K562 (cell line): ENCODE data around the gene CLIC2. TPM values are rescaled to one million over a fixed set of nuclear protein-coding genes. Genes with fewer than 3 reads are reported as not detected.

ENCODE experiments used
- KLF13 ChIP-seq: fragments of 450-650 bp; IDR thresholded peaks from 2 replicates; pipeline ENCODE4 v1.6.1; 2016; ENCODE audit warnings: missing genetic modification characterization, low read depth, mild to moderate bottlenecking, missing compliant biosample characterization, moderate library complexity, borderline replicate concordance
- RAD21 ChIP-seq, 2 experiments: fragments of 250-450 bp in 1 of 2; fragments of 450-650 bp in 1 of 2; sonication (Bioruptor Pico) in 1 of 2; formaldehyde crosslinking in 1 of 2; IDR thresholded peaks in 1 of 2; conservative IDR thresholded peaks in 1 of 2; 2 replicates each; pipeline versions ENCODE4 v1.4.0 to v1.8.0; 2020 to 2022; ENCODE audit warnings: mild to moderate bottlenecking in 2 of 2, moderate library complexity in 1 of 2
- RNF2 ChIP-seq: sonication (generic); IDR thresholded peaks from 2 replicates; pipeline ENCODE4 v1.6.1; 2016
- SMARCE1 ChIP-seq: fragments of 450-650 bp; IDR thresholded peaks from 2 replicates; pipeline ENCODE4 v1.7.1; 2016; ENCODE audit warnings: mild to moderate bottlenecking
- TBP ChIP-seq: optimal IDR thresholded peaks from 2 replicates; pipeline ENCODE3; 2011; ENCODE audit warnings: low read depth, low read length, improper control_type of control experiment
- TFAM ChIP-seq: fragments of 250-450 bp; sonication (Bioruptor Pico); conservative IDR thresholded peaks from 2 replicates; pipeline ENCODE4 v1.5.0; 2021; ENCODE audit warnings: mild to moderate bottlenecking, moderate library complexity
- TRIM24 ChIP-seq, 2 experiments: fragments of 450-650 bp; IDR thresholded peaks; 2 replicates each; pipeline ENCODE4 v1.6.1; 2016
- ZFP1 ChIP-seq: fragments of 450-650 bp; formaldehyde crosslinking; IDR thresholded peaks from 2 replicates; pipeline ENCODE4 v1.4.0; 2020; ENCODE audit warnings: mild to moderate bottlenecking, mixed read lengths
- ZNF76 ChIP-seq: fragments of 250-450 bp; sonication (Bioruptor Pico); IDR thresholded peaks from 2 replicates; pipeline ENCODE4 v1.4.0; 2020; ENCODE audit warnings: mild to moderate bottlenecking, moderate library complexity, borderline replicate concordance
- polyA plus RNA-seq, 8 experiments: library from polyadenylated mRNA; depleted of rRNA in 4 of 8; stranded (reverse) in 5 of 8; unstranded in 3 of 8; fragments of >200 nt; fragmentation: Nextera tagmentation in 2 of 8; fragmentation: Illumina TruSeq in 1 of 8; extraction: Ambion mirVana in 2 of 8; extraction: Trizol in 1 of 8; gene quantifications; 2 replicates each; pipeline versions ENCODE4 v1.2.1 to v1.2.3, GENCODE V29; 2011 to 2014; ENCODE audit warnings: inconsistent platforms in 1 of 8, missing spikeins in 1 of 8
- total RNA-seq, 7 experiments: library from RNA; depleted of rRNA in 6 of 7; stranded (reverse); fragments of >200 nt in 6 of 7; fragmentation: Illumina TruSeq in 2 of 7; extraction: Trizol in 2 of 7; gene quantifications; 2 replicates each; pipeline versions ENCODE4 v1.2.1 to v1.2.3, GENCODE V29; 2011 to 2021; ENCODE audit warnings: low replicate concordance in 1 of 7
- TF ChIP-seq, protein P1 (sequence below): sonication (generic); formaldehyde crosslinking; IDR thresholded peaks from 2 replicates; pipeline ENCODE4 v1.8.0; 2022; ENCODE audit warnings: mild to moderate bottlenecking, missing genetic modification reagents
- TF ChIP-seq, protein P2 (sequence below): IDR thresholded peaks from 2 replicates; pipeline ENCODE4 v1.6.1; 2012; ENCODE audit warnings: low read depth, low read length, improper control_type of control experiment, borderline replicate concordance
- TF ChIP-seq, protein P3 (sequence below), 2 experiments: fragments of 200-800 bp in 1 of 2; sonication (Bioruptor generic) in 1 of 2; sonication (generic) in 1 of 2; formaldehyde crosslinking in 1 of 2; IDR thresholded peaks in 1 of 2; conservative IDR thresholded peaks in 1 of 2; 2 replicates each; pipeline versions ENCODE4 v1.5.0 to v1.6.1; 2016 to 2020; ENCODE audit warnings: missing compliant biosample characterization in 1 of 2, missing genetic modification characterization in 1 of 2, missing genetic modification reagents in 1 of 2
- TF ChIP-seq, protein P4 (sequence below): fragments of 250-450 bp; sonication (Bioruptor Pico); IDR thresholded peaks from 2 replicates; pipeline ENCODE4 v1.4.0; 2020; ENCODE audit warnings: mild to moderate bottlenecking, moderate library complexity, borderline replicate concordance
- TF ChIP-seq, protein P5 (sequence below): sonication (generic); formaldehyde crosslinking; IDR thresholded peaks from 2 replicates; pipeline ENCODE4 v1.8.0; 2022; ENCODE audit warnings: missing genetic modification reagents, mild to moderate bottlenecking, moderate library complexity, borderline replicate concordance

The CLIC2 gene
- total and polyA plus RNA-seq, 9 of the 15 experiments (the other 6 are each of a cell fraction or from before 2014, with no cell fraction given): 37.0 to 83.7 (median 74.7) TPM

DNA sequence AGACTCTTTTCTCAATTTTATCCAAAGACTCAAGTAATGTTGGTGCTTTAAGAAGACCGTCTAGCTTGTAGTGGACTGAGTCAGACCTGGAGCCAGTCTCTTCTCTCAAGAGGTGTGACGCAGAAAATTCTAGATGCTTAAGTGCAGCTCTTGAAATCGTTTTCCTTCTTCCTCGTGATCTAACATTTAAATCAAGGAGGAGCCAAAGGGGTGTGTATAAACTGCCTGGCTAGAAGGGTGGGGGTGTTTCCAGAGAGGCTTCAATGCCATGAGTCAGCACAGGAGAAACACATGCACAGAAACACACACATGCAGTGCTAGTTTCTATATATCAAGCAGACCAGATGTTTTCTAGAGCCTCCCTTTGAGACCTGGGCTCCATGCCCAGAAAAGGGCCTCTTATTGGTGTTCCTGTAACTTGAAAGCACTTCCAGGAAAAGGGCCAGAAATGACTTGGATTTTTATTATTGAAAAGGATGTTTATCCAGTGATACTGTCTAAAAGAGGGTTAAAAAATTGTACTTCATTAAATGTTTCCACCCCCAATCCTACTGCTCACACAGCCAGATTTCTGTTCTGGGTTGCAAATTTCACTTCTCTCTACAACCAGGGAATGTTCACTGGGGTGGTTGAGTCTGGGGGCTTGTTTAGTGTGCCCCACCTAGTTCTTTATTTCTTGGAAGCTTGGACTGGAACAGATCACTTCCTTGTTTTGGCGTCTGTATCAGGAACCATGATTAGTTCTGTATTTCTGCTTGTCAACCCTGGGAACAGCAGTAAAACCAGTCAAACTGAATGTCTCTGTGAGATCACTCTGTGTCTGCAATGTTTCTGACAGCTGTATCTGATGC is at the start of gene CLIC2 (continued):
- TF ChIP-seq, protein P1, sequence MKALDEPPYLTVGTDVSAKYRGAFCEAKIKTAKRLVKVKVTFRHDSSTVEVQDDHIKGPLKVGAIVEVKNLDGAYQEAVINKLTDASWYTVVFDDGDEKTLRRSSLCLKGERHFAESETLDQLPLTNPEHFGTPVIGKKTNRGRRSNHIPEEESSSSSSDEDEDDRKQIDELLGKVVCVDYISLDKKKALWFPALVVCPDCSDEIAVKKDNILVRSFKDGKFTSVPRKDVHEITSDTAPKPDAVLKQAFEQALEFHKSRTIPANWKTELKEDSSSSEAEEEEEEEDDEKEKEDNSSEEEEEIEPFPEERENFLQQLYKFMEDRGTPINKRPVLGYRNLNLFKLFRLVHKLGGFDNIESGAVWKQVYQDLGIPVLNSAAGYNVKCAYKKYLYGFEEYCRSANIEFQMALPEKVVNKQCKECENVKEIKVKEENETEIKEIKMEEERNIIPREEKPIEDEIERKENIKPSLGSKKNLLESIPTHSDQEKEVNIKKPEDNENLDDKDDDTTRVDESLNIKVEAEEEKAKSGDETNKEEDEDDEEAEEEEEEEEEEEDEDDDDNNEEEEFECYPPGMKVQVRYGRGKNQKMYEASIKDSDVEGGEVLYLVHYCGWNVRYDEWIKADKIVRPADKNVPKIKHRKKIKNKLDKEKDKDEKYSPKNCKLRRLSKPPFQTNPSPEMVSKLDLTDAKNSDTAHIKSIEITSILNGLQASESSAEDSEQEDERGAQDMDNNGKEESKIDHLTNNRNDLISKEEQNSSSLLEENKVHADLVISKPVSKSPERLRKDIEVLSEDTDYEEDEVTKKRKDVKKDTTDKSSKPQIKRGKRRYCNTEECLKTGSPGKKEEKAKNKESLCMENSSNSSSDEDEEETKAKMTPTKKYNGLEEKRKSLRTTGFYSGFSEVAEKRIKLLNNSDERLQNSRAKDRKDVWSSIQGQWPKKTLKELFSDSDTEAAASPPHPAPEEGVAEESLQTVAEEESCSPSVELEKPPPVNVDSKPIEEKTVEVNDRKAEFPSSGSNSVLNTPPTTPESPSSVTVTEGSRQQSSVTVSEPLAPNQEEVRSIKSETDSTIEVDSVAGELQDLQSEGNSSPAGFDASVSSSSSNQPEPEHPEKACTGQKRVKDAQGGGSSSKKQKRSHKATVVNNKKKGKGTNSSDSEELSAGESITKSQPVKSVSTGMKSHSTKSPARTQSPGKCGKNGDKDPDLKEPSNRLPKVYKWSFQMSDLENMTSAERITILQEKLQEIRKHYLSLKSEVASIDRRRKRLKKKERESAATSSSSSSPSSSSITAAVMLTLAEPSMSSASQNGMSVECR (CRISPR knock-in tag): no peak
- TF ChIP-seq, protein P2, sequence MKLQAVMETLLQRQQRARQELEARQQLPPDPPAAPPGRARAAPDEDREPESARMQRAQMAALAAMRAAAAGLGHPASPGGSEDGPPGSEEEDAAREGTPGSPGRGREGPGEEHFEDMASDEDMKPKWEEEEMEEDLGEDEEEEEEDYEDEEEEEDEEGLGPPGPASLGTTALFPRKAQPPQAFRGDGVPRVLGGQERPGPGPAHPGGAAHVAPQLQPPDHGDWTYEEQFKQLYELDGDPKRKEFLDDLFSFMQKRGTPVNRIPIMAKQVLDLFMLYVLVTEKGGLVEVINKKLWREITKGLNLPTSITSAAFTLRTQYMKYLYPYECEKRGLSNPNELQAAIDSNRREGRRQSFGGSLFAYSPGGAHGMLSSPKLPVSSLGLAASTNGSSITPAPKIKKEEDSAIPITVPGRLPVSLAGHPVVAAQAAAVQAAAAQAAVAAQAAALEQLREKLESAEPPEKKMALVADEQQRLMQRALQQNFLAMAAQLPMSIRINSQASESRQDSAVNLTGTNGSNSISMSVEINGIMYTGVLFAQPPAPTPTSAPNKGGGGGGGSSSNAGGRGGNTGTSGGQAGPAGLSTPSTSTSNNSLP: peak; percentile 20; the same call in 1 of the 2 replicates
- TF ChIP-seq RNF2: 0 out of 2 replicates have a peak, but pooled peaks have one; percentile 40
- no peak for TF ChIP-seq ZFP1 (CRISPR knock-in tag)
- TF ChIP-seq, protein P3, sequence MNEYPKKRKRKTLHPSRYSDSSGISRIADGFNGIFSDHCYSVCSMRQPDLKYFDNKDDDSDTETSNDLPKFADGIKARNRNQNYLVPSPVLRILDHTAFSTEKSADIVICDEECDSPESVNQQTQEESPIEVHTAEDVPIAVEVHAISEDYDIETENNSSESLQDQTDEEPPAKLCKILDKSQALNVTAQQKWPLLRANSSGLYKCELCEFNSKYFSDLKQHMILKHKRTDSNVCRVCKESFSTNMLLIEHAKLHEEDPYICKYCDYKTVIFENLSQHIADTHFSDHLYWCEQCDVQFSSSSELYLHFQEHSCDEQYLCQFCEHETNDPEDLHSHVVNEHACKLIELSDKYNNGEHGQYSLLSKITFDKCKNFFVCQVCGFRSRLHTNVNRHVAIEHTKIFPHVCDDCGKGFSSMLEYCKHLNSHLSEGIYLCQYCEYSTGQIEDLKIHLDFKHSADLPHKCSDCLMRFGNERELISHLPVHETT (CRISPR knock-in tag; conservative IDR thresholded peaks at IDR 0.05 in 1 of 2, IDR thresholded peaks at IDR 0.05 in 1 of 2): no peak
- TF ChIP-seq RAD21 (CRISPR knock-in tag; conservative IDR thresholded peaks at IDR 0.05 in 1 of 2, IDR thresholded peaks at IDR 0.05 in 1 of 2): no peak
- peak; percentile 74 for TF ChIP-seq TBP
- TF ChIP-seq SMARCE1: peak; percentile 83; the same call in 1 of the 2 replicates
- TF ChIP-seq, protein P4, sequence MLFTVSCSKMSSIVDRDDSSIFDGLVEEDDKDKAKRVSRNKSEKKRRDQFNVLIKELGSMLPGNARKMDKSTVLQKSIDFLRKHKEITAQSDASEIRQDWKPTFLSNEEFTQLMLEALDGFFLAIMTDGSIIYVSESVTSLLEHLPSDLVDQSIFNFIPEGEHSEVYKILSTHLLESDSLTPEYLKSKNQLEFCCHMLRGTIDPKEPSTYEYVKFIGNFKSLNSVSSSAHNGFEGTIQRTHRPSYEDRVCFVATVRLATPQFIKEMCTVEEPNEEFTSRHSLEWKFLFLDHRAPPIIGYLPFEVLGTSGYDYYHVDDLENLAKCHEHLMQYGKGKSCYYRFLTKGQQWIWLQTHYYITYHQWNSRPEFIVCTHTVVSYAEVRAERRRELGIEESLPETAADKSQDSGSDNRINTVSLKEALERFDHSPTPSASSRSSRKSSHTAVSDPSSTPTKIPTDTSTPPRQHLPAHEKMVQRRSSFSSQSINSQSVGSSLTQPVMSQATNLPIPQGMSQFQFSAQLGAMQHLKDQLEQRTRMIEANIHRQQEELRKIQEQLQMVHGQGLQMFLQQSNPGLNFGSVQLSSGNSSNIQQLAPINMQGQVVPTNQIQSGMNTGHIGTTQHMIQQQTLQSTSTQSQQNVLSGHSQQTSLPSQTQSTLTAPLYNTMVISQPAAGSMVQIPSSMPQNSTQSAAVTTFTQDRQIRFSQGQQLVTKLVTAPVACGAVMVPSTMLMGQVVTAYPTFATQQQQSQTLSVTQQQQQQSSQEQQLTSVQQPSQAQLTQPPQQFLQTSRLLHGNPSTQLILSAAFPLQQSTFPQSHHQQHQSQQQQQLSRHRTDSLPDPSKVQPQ (CRISPR knock-in tag): no peak
- TF ChIP-seq, protein P5, sequence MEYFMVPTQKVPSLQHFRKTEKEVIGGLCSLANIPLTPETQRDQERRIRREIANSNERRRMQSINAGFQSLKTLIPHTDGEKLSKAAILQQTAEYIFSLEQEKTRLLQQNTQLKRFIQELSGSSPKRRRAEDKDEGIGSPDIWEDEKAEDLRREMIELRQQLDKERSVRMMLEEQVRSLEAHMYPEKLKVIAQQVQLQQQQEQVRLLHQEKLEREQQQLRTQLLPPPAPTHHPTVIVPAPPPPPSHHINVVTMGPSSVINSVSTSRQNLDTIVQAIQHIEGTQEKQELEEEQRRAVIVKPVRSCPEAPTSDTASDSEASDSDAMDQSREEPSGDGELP (CRISPR knock-in tag): peak; percentile 52; the same call in 1 of the 2 replicates
- no peak for TF ChIP-seq TFAM (CRISPR knock-in tag)
- peak; percentile 36 to 43; a peak in 3 of 4 replicates for TF ChIP-seq TRIM24 (IDR thresholded peaks at IDR 0.05)
- no peak for TF ChIP-seq KLF13 (tag)
- TF ChIP-seq ZNF76: no peak
